NB4 (cell line): ENCODE data around the gene SH2D7.

Experiments
- CTCF ChIP-seq: IDR thresholded peaks from one replicate; pipeline ENCODE4 v1.5.1; 2012; ENCODE audit warnings: low read depth, low read length
- MAX ChIP-seq: IDR thresholded peaks from 2 replicates; pipeline ENCODE4 v1.6.1; 2011; ENCODE audit warnings: low read depth, low read length
- MYC ChIP-seq: IDR thresholded peaks from 2 replicates; pipeline ENCODE4 v1.6.1; 2011; ENCODE audit warnings: low read depth, low read length

- TF ChIP-seq CTCF = no peak
- no peak for TF ChIP-seq MAX
- no peak for TF ChIP-seq MYC
Observed at GRCh38 chr15:78069052-78069414, 23.3 kb upstream of the SH2D7 start.
